Glutamatergic neuron (in vitro differentiated cells): Measurements from ENCODE around the gene AQR. TPM values are rescaled to one million over a fixed set of nuclear protein-coding genes. Genes with fewer than 3 reads are reported as not detected.
"Not testable (repeated sequence)": the region's sequence is repeated elsewhere in the genome, so short reads cannot be mapped to it uniquely, and the experiment has no call there.

Source experiments
- DNase-seq: peaks from one replicate; pipeline ENCODE4 v3.0.0; 2022
- H3K27ac Mint-ChIP-seq: one replicate; pipeline ENCODE4 v1.8.0; 2020; ENCODE audit warnings: mild to moderate bottlenecking, mixed read lengths, inconsistent platforms; ENCODE audit not compliant: unreplicated experiment
- H3K27me3 Mint-ChIP-seq: one replicate; pipeline ENCODE4 v1.8.0; 2020; ENCODE audit warnings: mild to moderate bottlenecking, moderate library complexity, mixed read lengths, inconsistent platforms; ENCODE audit not compliant: unreplicated experiment
- H3K36me3 Mint-ChIP-seq: one replicate; pipeline ENCODE4 v1.8.0; 2020; ENCODE audit warnings: mild to moderate bottlenecking, mixed read lengths, inconsistent platforms; ENCODE audit not compliant: unreplicated experiment
- H3K4me1 Mint-ChIP-seq: one replicate; pipeline ENCODE4 v1.8.0; 2020; ENCODE audit warnings: mild to moderate bottlenecking, low read depth, mixed read lengths, inconsistent platforms; ENCODE audit not compliant: unreplicated experiment
- H3K4me3 Mint-ChIP-seq: one replicate; pipeline ENCODE4 v1.8.0; 2020; ENCODE audit warnings: mild to moderate bottlenecking, mixed read lengths, inconsistent platforms; ENCODE audit not compliant: unreplicated experiment
- H3K9me3 Mint-ChIP-seq: one replicate; pipeline ENCODE4 v1.8.0; 2020; ENCODE audit warnings: mild to moderate bottlenecking, moderate library complexity, mixed read lengths, inconsistent platforms; ENCODE audit not compliant: unreplicated experiment
- total RNA-seq: library from RNA; stranded (reverse); fragmentation: NEBNext Ultra II Directional; extraction: Animal tissue kit (Norgen Biotek cat#: 25700); gene quantifications from one replicate; pipeline ENCODE4 v1.2.1, GENCODE V29; 2021; ENCODE audit not compliant: unreplicated experiment
- TF ChIP-seq, protein P1 (sequence below): fragments of 200-600 bp; sonication (generic); IDR thresholded peaks from one replicate; pipeline ENCODE4 v1.5.0; 2021; ENCODE audit not compliant: partially characterized antibody, unreplicated experiment

Gene AQR
- total RNA-seq, 1 donor from 2014 or later, result 36.8 TPM

DNA sequence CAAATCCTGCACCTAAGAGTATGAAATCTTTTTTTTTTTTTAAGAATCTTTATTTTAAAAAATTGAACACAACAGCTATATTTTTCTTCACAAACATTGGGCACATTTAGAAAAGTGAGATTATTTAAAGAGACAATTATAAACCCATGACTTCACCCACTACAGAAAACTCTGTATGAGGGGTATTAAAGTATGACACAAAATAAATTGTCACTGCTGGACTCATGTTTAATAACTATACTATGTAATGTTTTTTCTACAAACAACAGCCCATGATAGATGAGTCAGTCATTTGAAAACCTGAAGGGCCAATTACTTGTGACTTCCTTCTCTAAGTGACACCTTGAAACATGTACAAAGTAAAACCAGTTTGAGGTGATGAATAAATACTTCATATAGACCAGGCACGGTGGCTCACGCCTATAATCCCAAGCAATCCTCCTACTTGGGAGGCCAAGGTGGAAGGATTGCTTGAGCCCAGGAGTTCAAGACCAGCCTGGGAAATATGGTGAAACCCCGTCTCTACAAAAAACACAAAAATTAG is 36.0 kb downstream of the AQR start:
- TF ChIP-seq, protein P1, sequence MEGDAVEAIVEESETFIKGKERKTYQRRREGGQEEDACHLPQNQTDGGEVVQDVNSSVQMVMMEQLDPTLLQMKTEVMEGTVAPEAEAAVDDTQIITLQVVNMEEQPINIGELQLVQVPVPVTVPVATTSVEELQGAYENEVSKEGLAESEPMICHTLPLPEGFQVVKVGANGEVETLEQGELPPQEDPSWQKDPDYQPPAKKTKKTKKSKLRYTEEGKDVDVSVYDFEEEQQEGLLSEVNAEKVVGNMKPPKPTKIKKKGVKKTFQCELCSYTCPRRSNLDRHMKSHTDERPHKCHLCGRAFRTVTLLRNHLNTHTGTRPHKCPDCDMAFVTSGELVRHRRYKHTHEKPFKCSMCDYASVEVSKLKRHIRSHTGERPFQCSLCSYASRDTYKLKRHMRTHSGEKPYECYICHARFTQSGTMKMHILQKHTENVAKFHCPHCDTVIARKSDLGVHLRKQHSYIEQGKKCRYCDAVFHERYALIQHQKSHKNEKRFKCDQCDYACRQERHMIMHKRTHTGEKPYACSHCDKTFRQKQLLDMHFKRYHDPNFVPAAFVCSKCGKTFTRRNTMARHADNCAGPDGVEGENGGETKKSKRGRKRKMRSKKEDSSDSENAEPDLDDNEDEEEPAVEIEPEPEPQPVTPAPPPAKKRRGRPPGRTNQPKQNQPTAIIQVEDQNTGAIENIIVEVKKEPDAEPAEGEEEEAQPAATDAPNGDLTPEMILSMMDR, result no peak
- Mint-ChIP-seq H3K4me3 (no peak overlapping the region), H3K36me3 (peaks cover 6% of the 10 kb centered on the region), H3K27ac (no peak overlapping the region), H3K9me3 (no peaks in the 10 kb centered on the region), H3K27me3 (no peaks in the 10 kb centered on the region), H3K4me1 (no peaks in the 10 kb centered on the region)
- no peak for DNase-seq

DNA sequence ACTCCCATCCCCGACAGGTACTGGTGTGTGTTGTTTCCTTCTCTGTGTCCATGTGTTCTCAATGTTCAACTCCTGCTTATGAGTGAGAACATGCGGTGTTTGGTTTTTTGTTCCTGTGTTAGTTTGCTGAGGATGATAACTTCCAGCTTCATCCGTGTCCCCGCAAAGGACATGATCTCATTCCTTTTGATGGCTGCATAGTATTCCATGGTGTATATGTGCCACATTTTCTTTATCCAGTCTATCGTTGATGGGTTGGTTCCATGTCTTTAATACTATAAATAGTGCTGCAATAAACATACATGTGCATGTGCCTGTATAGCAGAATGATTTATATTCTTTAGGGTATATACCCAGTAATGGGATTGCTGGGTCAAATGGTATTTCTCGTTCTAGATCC is 41.2 kb downstream of the AQR start:
- not testable (repeated sequence) for H3K4me3 Mint-ChIP-seq, H3K36me3 Mint-ChIP-seq, H3K9me3 Mint-ChIP-seq, H3K27me3 Mint-ChIP-seq, H3K27ac Mint-ChIP-seq, H3K4me1 Mint-ChIP-seq, DNase-seq

DNA sequence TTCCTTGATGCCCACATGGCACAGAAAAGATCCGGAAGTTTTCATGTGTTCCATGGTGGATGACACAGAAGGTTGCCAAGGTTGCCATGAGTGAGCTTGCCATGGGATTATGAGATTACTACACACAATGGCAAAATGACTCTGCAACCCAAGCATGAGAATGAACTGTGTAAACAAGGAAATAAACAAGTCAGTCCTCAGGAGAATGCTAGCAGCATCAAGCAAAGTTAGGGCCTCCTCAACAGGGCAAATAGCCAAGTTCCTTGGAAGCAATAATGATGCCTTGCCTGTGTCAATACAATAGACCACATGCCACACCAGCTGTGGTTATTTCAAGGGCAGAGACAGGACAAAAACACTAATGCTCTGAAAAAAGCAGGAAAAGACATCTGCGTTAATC is 41.8 kb downstream of the AQR start:
- Mint-ChIP-seq H3K36me3 (peaks cover 6% of the 10 kb centered on the region), H3K4me1 (no peaks in the 10 kb centered on the region), H3K27ac (no peak overlapping the region), H3K9me3 (peaks cover 2% of the 10 kb centered on the region), H3K27me3 (no peaks in the 10 kb centered on the region), H3K4me3 (no peak overlapping the region)
- DNase-seq, result no peak
- TF ChIP-seq, protein P1, result no peak

DNA sequence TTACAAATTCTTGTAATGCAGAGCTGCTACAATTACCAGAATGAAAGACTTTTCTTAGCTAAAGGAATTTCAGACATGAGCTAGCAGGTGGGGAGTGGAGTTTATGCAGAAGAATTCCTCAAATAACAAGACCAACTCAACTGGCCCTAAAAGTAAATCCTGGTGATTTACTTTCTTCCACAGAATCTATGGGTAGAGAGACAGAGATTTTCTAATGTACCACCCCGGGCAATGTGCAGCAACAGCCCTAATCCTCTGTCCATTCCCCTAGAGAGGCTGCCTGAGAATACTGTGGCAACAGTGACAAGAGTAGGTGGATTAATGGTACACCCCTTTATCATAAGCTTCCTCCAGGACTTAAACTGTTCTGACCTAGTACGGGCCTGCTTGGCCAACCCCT is 55.2 kb downstream of the AQR start:
- DNase-seq, result no peak
- H3K9me3 Mint-ChIP-seq, result no peaks in the 10 kb centered on the region
- peaks cover 9% of the 10 kb centered on the region for H3K36me3 Mint-ChIP-seq
- no peaks in the 10 kb centered on the region for H3K4me1 Mint-ChIP-seq
- no peak overlapping the region for H3K27ac Mint-ChIP-seq
- no peak overlapping the region for H3K4me3 Mint-ChIP-seq
- TF ChIP-seq, protein P1, result no peak
- H3K27me3 Mint-ChIP-seq, result no peaks in the 10 kb centered on the region

- TF ChIP-seq, protein P1, result no peak
- Mint-ChIP-seq H3K4me1 (no peaks in the 10 kb centered on the region), H3K27me3 (no peaks in the 10 kb centered on the region), H3K36me3 (no peaks in the 10 kb centered on the region), H3K4me3 (no peak overlapping the region), H3K27ac (no peak overlapping the region), H3K9me3 (no peaks in the 10 kb centered on the region)
- DNase-seq, result no peak
These were observed 64.5 kb downstream of the AQR start for GRCh38 chr15:34905047-34905446.
